Ovary (tissue), 9 donors: Measurements from ENCODE around the gene TES. TPM values are rescaled to one million over a fixed set of nuclear protein-coding genes. Genes with fewer than 3 reads are reported as not detected.

ENCODE experiments used
- DNase-seq, 5 donors: peaks; one replicate each; pipeline ENCODE4 v3.0.0-alpha.2; 2019 to 2020
- H3K27ac ChIP-seq, 2 donors: fragments of 200-600 bp; one replicate each; pipeline versions ENCODE4 v1.5.1 to v1.8.0; 2019 to 2022
- H3K27me3 ChIP-seq: fragments of 200-600 bp; one replicate; pipeline ENCODE4 v1.8.0; 2022
- H3K36me3 ChIP-seq: fragments of 200-600 bp; sonication (generic); one replicate; pipeline ENCODE4 v1.5.1; 2019
- H3K4me1 ChIP-seq: one replicate; pipeline ENCODE4 v1.8.1; 2013; ENCODE audit warnings: mild to moderate bottlenecking, moderate library complexity; ENCODE audit not compliant: insufficient read depth
- H3K4me3 ChIP-seq: fragments of 200-600 bp; sonication (generic); one replicate; pipeline ENCODE4 v1.5.1; 2017
- H3K9me3 ChIP-seq, 2 donors: fragments of 200-600 bp in 1 of 2; sonication (generic) in 1 of 2; one replicate each; pipeline versions ENCODE4 v1.5.1 to v1.8.1; 2013 to 2019; ENCODE audit warnings: mild to moderate bottlenecking in 1 of 2, moderate library complexity in 1 of 2
- CTCF ChIP-seq, 3 donors: fragments of 450-650 bp in 2 of 3; fragments of 200-600 bp in 1 of 3; IDR thresholded peaks; one replicate each; pipeline versions ENCODE4 v1.5.1 to v1.8.0; 2016 to 2022; ENCODE audit warnings: antibody characterized with exemption in 3 of 3, mild to moderate bottlenecking in 1 of 3
- EP300 ChIP-seq: sonication (generic); formaldehyde crosslinking; IDR thresholded peaks from one replicate; pipeline ENCODE4 v1.6.1; 2017; ENCODE audit warnings: antibody characterized with exemption
- POLR2A ChIP-seq: fragments of 450-650 bp; IDR thresholded peaks from one replicate; pipeline ENCODE4 v1.6.1; 2017; ENCODE audit warnings: antibody characterized with exemption, mild to moderate bottlenecking, moderate library complexity
- WGBS, 3 donors: extraction: QIAGEN DNeasy Blood & Tissue Kit in 1 of 3; methylation state at CpG; one replicate each; pipeline versions ENCODE4 v1.1.5 to v1.1.7; 2013 to 2017; 5-methylcytosine and 5-hydroxymethylcytosine counted together
- intact Hi-C, 4 donors: fragments of 100-400 bp; cut with DNase I; formaldehyde crosslinking; loops; one replicate each; pipeline versions ENCODE4 v1.11.0 to v1.15.1; 2022 to 2023
- polyA plus RNA-seq, 2 donors: library from polyadenylated mRNA; stranded (reverse); fragments of 200-250 nt in 1 of 2; fragments of 350-450 nt in 1 of 2; fragmentation: Illumina TruSeq in 1 of 2; extraction: RNeasy Lipid Tissue Mini Kit (QIAGEN cat#74804) in 1 of 2; gene quantifications; one replicate each; pipeline ENCODE4 v1.2.3, GENCODE V29; 2013 to 2014
- total RNA-seq, 7 donors: library from RNA; depleted of rRNA in 2 of 7; stranded (reverse); fragments of >200 nt in 2 of 7; fragmentation: NEBNext Ultra II Directional in 3 of 7; extraction: Animal tissue kit (Norgen Biotek cat#: 25700) in 3 of 7; gene quantifications; one replicate each; pipeline versions ENCODE4 v1.1.0 to v1.2.4, GENCODE V29; 2016 to 2023
- donor health status: DM: no; HTN: no; CAD: no; lungs with moderate emphysema.
- donor health status: DM: no; HTN: no; CAD: no.
- donor health status: Bipolar disorder and iron deficiency.
- donor health status: DM: yes; HTN: yes; CAD: no.
- donor health status: DM: no; HTN: no; CAD: no.
- donor health status: DM: yes; HTN: yes; CAD: no.

TES gene
- total and polyA plus RNA-seq, 9 donors = 6.0 to 65.0 (median 11.1) TPM

GRCh38 chr7:116216956-116217571, 6.7 kb downstream of the TES start:
- no peaks in the 10 kb centered on the region for H3K9me3 ChIP-seq
- no peak for DNase-seq
- no peak for TF ChIP-seq CTCF (IDR thresholded peaks at IDR 0.05)
- no peak for TF ChIP-seq POLR2A
- TF ChIP-seq EP300 = no peak
- 80 to 88% (median 87%) methylated on average over 3 of the region's 3 CpGs for WGBS, 3 donors
- intact Hi-C loops = no loop called here
- no peaks in the 10 kb centered on the region for H3K27me3 ChIP-seq
- no peaks in the 10 kb centered on the region for H3K36me3 ChIP-seq
- peaks cover 3% of the 10 kb centered on the region for H3K4me1 ChIP-seq
- H3K4me3 ChIP-seq = no peak overlapping the region
- H3K27ac ChIP-seq = no peak overlapping the region

- no peak for DNase-seq
- 56 to 67% (median 65%) methylated on average over 4 of the region's 4 CpGs for WGBS, 3 donors
- no peak overlapping the region for H3K4me3 ChIP-seq
- no peaks in the 10 kb centered on the region for H3K27me3 ChIP-seq
- H3K9me3 ChIP-seq = no peaks in the 10 kb centered on the region
- H3K27ac ChIP-seq = no peak overlapping the region
- no peak for TF ChIP-seq CTCF (IDR thresholded peaks at IDR 0.05)
- no peak for TF ChIP-seq EP300
- no peak for TF ChIP-seq POLR2A
- H3K4me1 ChIP-seq = peaks cover 3% of the 10 kb centered on the region
- H3K36me3 ChIP-seq = no peaks in the 10 kb centered on the region
- intact Hi-C loops = no loop called here
These were observed 7.8 kb downstream of the TES start for GRCh38 chr7:116218051-116218645.

- H3K9me3 ChIP-seq = no peaks in the 10 kb centered on the region
- no peak overlapping the region for H3K4me3 ChIP-seq
- intact Hi-C loops = no loop called here
- peaks cover 3% of the 10 kb centered on the region for H3K4me1 ChIP-seq
- TF ChIP-seq EP300 (no peak), CTCF (IDR thresholded peaks at IDR 0.05) (no peak), POLR2A (no peak)
- no peak for DNase-seq
- no peaks in the 10 kb centered on the region for H3K27me3 ChIP-seq
- no peaks in the 10 kb centered on the region for H3K36me3 ChIP-seq
- no peak overlapping the region for H3K27ac ChIP-seq
- WGBS, 3 donors = 0 to 59% (median 0%) methylated on average over 1 of the region's 1 CpG
These were observed 8.4 kb downstream of the TES start for GRCh38 chr7:116218747-116219146.

- no peaks in the 10 kb centered on the region for H3K36me3 ChIP-seq
- no peaks in the 10 kb centered on the region for H3K9me3 ChIP-seq
- no peak overlapping the region for H3K4me3 ChIP-seq
- no peaks in the 10 kb centered on the region for H3K27me3 ChIP-seq
- intact Hi-C loops = no loop called here
- peaks cover 1% of the 10 kb centered on the region for H3K4me1 ChIP-seq
- TF ChIP-seq POLR2A = no peak
- TF ChIP-seq CTCF (IDR thresholded peaks at IDR 0.05) = no peak
- no peak for TF ChIP-seq EP300
- H3K27ac ChIP-seq = no peak overlapping the region
- DNase-seq = no peak
These were observed 8.9 kb downstream of the TES start for GRCh38 chr7:116219288-116219687.
